Activated CD8-positive, alpha-beta T cell treated with anti-CD3 and anti-CD28 coated beads for 36 hours (primary cell): ENCODE measurements around the gene CCNA1. TPM values are rescaled to one million over a fixed set of nuclear protein-coding genes. Genes with fewer than 3 reads are reported as not detected.

ENCODE experiments used
- ATAC-seq: fragments of 200-7000 bp; cut with Tn5 transposase; one replicate; pipeline ENCODE4 v1.10.0; 2021; ENCODE audit warnings: mild to moderate bottlenecking, moderate library complexity
- CTCF ChIA-PET: fragments of 350-600 bp; sonication (Branson Sonifier 250); formaldehyde crosslinking; loops from one replicate; lab custom pipeline; 2021; ENCODE audit warnings: antibody characterized with exemption; lab: Charles Lee
- POLR2A ChIA-PET: fragments of 350-600 bp; sonication (Branson Sonifier 250); formaldehyde crosslinking; loops from one replicate; lab custom pipeline; 2021; ENCODE audit warnings: antibody characterized with exemption; lab: Charles Lee
- DNase-seq: peaks from one replicate; pipeline ENCODE4 v3.0.0-alpha.2; 2020
- H3K27ac Mint-ChIP-seq: one replicate; pipeline ENCODE4 v1.8.0; 2021; ENCODE audit warnings: mild to moderate bottlenecking, mixed read lengths
- H3K27me3 Mint-ChIP-seq: one replicate; pipeline ENCODE4 v1.8.0; 2021; ENCODE audit warnings: mixed read lengths
- H3K36me3 Mint-ChIP-seq: one replicate; pipeline ENCODE4 v1.8.0; 2021; ENCODE audit warnings: low read depth, mixed read lengths
- H3K4me1 Mint-ChIP-seq: one replicate; pipeline ENCODE4 v1.8.0; 2021; ENCODE audit warnings: low read depth, mixed read lengths
- H3K4me3 Mint-ChIP-seq: one replicate; pipeline ENCODE4 v1.8.0; 2021; ENCODE audit warnings: mild to moderate bottlenecking, moderate library complexity, mixed read lengths
- H3K9me3 Mint-ChIP-seq: one replicate; pipeline ENCODE4 v1.8.0; 2021; ENCODE audit warnings: mixed read lengths
- CTCF ChIP-seq: fragments of 200-600 bp; IDR thresholded peaks from one replicate; pipeline ENCODE4 v1.8.0; 2022; ENCODE audit warnings: antibody characterized with exemption, mild to moderate bottlenecking
- intact Hi-C: fragments of 100-400 bp; cut with micrococcal nuclease; formaldehyde crosslinking; loops from one replicate; pipeline ENCODE4 v1.10.0; 2022
- total RNA-seq, 2 experiments: library from RNA; stranded (reverse); gene quantifications; one replicate each; pipeline ENCODE4 v1.2.3, GENCODE V29; 2021

CCNA1 gene
- total RNA-seq, 2 experiments from 2014 or later, result not detected

GRCh38 chr13:36456577-36456976 is 24.3 kb downstream of the CCNA1 start:
- peaks cover 7% of the 10 kb centered on the region for H3K27me3 Mint-ChIP-seq
- ATAC-seq (no peak), DNase-seq (no peak)
- H3K9me3 Mint-ChIP-seq, result no peaks in the 10 kb centered on the region
- intact Hi-C loops, result no loop called here
- POLR2A ChIA-PET, result no interaction called here
- no peak overlapping the region for H3K27ac Mint-ChIP-seq
- CTCF ChIA-PET, result interaction anchor here (1.2 to 1.4 kb wide), 2 partner anchors 90 to 109 kb away, joined by 3 read pairs; no protein-coding TSS in a partner anchor
- no peak overlapping the region for H3K4me3 Mint-ChIP-seq
- no peaks in the 10 kb centered on the region for H3K4me1 Mint-ChIP-seq
- no peak for TF ChIP-seq CTCF
- no peaks in the 10 kb centered on the region for H3K36me3 Mint-ChIP-seq

- no peak overlapping the region for H3K4me3 Mint-ChIP-seq
- H3K27me3 Mint-ChIP-seq, result no peaks in the 10 kb centered on the region
- TF ChIP-seq CTCF, result no peak
- H3K36me3 Mint-ChIP-seq, result no peaks in the 10 kb centered on the region
- CTCF ChIA-PET, result no interaction called here
- ATAC-seq, result no peak
- no peak for DNase-seq
- no peak overlapping the region for H3K27ac Mint-ChIP-seq
- no peaks in the 10 kb centered on the region for H3K4me1 Mint-ChIP-seq
- POLR2A ChIA-PET, result no interaction called here
- intact Hi-C loops, result no loop called here
- H3K9me3 Mint-ChIP-seq, result no peaks in the 10 kb centered on the region
These were observed 29.2 kb downstream of the CCNA1 start for GRCh38 chr13:36461506-36461905.

GRCh38 chr13:36475468-36475867 is 43.2 kb downstream of the CCNA1 start:
- ChIA-PET CTCF (no interaction called here), POLR2A (no interaction called here)
- H3K9me3 Mint-ChIP-seq, result peaks cover 7% of the 10 kb centered on the region
- TF ChIP-seq CTCF, result no peak
- no peak overlapping the region for H3K4me3 Mint-ChIP-seq
- intact Hi-C loops, result no loop called here
- H3K27ac Mint-ChIP-seq, result no peak overlapping the region
- peaks cover 3% of the 10 kb centered on the region for H3K27me3 Mint-ChIP-seq
- no peak for DNase-seq
- H3K4me1 Mint-ChIP-seq, result no peaks in the 10 kb centered on the region
- no peaks in the 10 kb centered on the region for H3K36me3 Mint-ChIP-seq
- ATAC-seq, result no peak

- POLR2A ChIA-PET, result no interaction called here
These were observed 44.4 kb downstream of the CCNA1 start for GRCh38 chr13:36476661-36477060.

More at GRCh38 chr13:36476661-36477060, 44.4 kb downstream of the CCNA1 start:
- Mint-ChIP-seq H3K4me1 (no peaks in the 10 kb centered on the region), H3K4me3 (no peak overlapping the region), H3K27ac (no peak overlapping the region), H3K27me3 (peaks cover 3% of the 10 kb centered on the region), H3K9me3 (peaks cover 7% of the 10 kb centered on the region), H3K36me3 (no peaks in the 10 kb centered on the region)
- ATAC-seq (no peak), DNase-seq (no peak)
- intact Hi-C loops, result no loop called here
- TF ChIP-seq CTCF, result no peak
- CTCF ChIA-PET, result interaction anchor here (1.1 kb wide), 1 partner anchor 16 kb away, joined by 3 read pairs; no protein-coding TSS in a partner anchor
